ENCODE measurements around the gene ZNF398. TPM values are rescaled to one million over a fixed set of nuclear protein-coding genes. Genes with fewer than 3 reads are reported as not detected.

The ZNF398 gene
- total and polyA plus RNA-seq, 9 of the 15 experiments (the other 6 are each of a cell fraction or from before 2014, with no cell fraction given) = 4.0 to 18.6 (median 10.4) TPM

DNA sequence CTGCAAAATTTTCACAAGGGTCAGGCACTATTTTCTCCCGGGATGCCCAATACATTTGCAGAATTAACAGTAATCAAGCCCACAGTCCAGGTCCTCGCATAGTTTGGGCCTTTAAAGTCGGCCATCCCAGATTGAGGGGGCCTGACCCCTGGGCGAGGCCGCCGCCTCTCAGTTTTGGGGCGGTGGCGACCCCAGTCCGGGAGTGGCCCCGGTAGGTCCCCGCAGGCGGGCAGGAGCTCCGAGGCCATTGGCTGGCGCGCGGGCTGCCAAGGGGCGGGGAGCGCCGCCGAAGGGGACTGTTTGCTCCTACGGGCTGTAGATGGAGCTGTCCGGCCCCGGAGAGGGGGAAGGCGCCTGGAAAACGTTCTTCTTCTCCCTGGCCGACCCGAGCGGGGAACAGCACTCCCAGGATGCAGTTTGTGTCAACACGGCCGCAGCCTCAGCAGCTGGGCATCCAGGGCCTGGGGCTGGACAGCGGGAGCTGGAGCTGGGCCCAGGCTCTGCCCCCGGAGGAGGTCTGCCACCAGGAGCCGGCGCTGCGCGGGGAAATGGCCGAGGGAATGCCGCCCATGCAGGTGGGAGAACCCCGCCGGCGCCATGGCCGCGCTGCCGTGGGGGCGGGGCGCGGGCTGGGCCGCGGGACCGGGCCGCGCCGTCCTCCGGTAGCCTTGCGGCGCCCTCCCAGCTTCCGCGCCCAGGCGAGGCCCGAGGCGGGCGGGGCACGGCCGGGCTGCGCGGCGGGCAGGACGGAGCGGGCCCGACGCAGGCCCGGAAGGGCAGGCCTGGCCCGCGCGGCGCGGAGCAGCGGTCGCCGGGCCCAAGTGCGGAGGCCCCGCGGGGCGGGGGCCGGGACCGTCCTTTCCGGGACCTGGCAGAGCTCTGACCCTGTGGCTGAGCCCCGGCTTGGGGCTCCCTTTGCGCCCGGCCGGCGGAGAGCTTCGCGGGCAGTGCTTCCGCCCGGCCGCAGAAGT, 48.2 kb downstream of the ZNF398 start, which contains the start of gene ZNF282 (continued):
- TF ChIP-seq, protein P1, sequence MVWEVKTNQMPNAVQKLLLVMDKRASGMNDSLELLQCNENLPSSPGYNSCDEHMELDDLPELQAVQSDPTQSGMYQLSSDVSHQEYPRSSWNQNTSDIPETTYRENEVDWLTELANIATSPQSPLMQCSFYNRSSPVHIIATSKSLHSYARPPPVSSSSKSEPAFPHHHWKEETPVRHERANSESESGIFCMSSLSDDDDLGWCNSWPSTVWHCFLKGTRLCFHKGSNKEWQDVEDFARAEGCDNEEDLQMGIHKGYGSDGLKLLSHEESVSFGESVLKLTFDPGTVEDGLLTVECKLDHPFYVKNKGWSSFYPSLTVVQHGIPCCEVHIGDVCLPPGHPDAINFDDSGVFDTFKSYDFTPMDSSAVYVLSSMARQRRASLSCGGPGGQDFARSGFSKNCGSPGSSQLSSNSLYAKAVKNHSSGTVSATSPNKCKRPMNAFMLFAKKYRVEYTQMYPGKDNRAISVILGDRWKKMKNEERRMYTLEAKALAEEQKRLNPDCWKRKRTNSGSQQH (CRISPR knock-in tag; IDR thresholded peaks at IDR 0.05) = peak; percentile 8; the same call in 1 of the 2 replicates
- TF ChIP-seq SUPT5H (IDR thresholded peaks at IDR 0.05) = peak; percentile 90
- TF ChIP-seq POLR2B (IDR thresholded peaks at IDR 0.05; ENCODE audit: low read depth, partially characterized antibody) = peak; percentile 74
- TF ChIP-seq POLR2AphosphoS2 (IDR thresholded peaks at IDR 0.05; ENCODE audit: low read length) = peak; percentile 47; the same call in 1 of the 2 replicates
- peak; percentile 41; the same call in 1 of the 2 replicates for TF ChIP-seq HIVEP1 (CRISPR knock-in tag; IDR thresholded peaks at IDR 0.05)
- peak; percentile 75; the same call in 1 of the 2 replicates for TF ChIP-seq GTF2A2 (tag; IDR thresholded peaks at IDR 0.05)
- no peak for TF ChIP-seq ZNF584 (CRISPR knock-in tag; IDR thresholded peaks at IDR 0.05; ENCODE audit: low read depth)
- TF ChIP-seq ZBTB17 (CRISPR knock-in tag; IDR thresholded peaks at IDR 0.05) = 0 out of 2 replicates have a peak, but pooled peaks have one; percentile 16
- TF ChIP-seq ZNF431 (CRISPR knock-in tag; IDR thresholded peaks at IDR 0.05) = peak; percentile 18; the same call in 1 of the 2 replicates
- peak; percentile 75; the same call in 1 of the 2 replicates for TF ChIP-seq RNF2 (IDR thresholded peaks at IDR 0.05)
- TF ChIP-seq SIX5 (IDR thresholded peaks at IDR 0.05; ENCODE audit: borderline replicate concordance in 1 of 2, insufficient read depth in 1 of 2, low read depth in 1 of 2, low read length in 2 of 2) = no peak
- no peak for TF ChIP-seq MYBL2 (IDR thresholded peaks at IDR 0.05; ENCODE audit: low read depth)
- no peak for TF ChIP-seq MYBL2 (CRISPR knock-in tag; IDR thresholded peaks at IDR 0.05; ENCODE audit: borderline replicate concordance)
- TF ChIP-seq, protein P2, sequence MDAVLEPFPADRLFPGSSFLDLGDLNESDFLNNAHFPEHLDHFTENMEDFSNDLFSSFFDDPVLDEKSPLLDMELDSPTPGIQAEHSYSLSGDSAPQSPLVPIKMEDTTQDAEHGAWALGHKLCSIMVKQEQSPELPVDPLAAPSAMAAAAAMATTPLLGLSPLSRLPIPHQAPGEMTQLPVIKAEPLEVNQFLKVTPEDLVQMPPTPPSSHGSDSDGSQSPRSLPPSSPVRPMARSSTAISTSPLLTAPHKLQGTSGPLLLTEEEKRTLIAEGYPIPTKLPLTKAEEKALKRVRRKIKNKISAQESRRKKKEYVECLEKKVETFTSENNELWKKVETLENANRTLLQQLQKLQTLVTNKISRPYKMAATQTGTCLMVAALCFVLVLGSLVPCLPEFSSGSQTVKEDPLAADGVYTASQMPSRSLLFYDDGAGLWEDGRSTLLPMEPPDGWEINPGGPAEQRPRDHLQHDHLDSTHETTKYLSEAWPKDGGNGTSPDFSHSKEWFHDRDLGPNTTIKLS (IDR thresholded peaks at IDR 0.05; ENCODE audit: borderline replicate concordance, low read depth) = peak; percentile 65; the same call in 1 of the 2 replicates
- TF ChIP-seq, protein P3, sequence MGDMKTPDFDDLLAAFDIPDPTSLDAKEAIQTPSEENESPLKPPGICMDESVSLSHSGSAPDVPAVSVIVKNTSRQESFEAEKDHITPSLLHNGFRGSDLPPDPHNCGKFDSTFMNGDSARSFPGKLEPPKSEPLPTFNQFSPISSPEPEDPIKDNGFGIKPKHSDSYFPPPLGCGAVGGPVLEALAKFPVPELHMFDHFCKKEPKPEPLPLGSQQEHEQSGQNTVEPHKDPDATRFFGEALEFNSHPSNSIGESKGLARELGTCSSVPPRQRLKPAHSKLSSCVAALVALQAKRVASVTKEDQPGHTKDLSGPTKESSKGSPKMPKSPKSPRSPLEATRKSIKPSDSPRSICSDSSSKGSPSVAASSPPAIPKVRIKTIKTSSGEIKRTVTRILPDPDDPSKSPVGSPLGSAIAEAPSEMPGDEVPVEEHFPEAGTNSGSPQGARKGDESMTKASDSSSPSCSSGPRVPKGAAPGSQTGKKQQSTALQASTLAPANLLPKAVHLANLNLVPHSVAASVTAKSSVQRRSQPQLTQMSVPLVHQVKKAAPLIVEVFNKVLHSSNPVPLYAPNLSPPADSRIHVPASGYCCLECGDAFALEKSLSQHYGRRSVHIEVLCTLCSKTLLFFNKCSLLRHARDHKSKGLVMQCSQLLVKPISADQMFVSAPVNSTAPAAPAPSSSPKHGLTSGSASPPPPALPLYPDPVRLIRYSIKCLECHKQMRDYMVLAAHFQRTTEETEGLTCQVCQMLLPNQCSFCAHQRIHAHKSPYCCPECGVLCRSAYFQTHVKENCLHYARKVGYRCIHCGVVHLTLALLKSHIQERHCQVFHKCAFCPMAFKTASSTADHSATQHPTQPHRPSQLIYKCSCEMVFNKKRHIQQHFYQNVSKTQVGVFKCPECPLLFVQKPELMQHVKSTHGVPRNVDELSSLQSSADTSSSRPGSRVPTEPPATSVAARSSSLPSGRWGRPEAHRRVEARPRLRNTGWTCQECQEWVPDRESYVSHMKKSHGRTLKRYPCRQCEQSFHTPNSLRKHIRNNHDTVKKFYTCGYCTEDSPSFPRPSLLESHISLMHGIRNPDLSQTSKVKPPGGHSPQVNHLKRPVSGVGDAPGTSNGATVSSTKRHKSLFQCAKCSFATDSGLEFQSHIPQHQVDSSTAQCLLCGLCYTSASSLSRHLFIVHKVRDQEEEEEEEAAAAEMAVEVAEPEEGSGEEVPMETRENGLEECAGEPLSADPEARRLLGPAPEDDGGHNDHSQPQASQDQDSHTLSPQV (IDR thresholded peaks at IDR 0.05) = peak; percentile 48; the same call in 1 of the 2 replicates
- TF ChIP-seq ZSCAN32 (CRISPR knock-in tag; IDR thresholded peaks at IDR 0.05) = 0 out of 2 replicates have a peak, but pooled peaks have one; percentile 24
- TF ChIP-seq SIN3A (IDR thresholded peaks at IDR 0.05; ENCODE audit: borderline replicate concordance in 2 of 2, control insufficient read depth in 1 of 2, low read depth in 2 of 2, low read length in 2 of 2) = peak; percentile 48 to 92; a peak in 3 of 4 replicates
- no peak for TF ChIP-seq ETS2 (tag; IDR thresholded peaks at IDR 0.05; ENCODE audit: borderline replicate concordance, poor library complexity, severe bottlenecking)
- TF ChIP-seq MCM5 (IDR thresholded peaks at IDR 0.05; ENCODE audit: low read depth) = no peak
- no peak for TF ChIP-seq TCF3 (CRISPR knock-in tag; IDR thresholded peaks at IDR 0.05)

All from K562 (cell line).